Chondrocyte (in vitro differentiated cells): ENCODE measurements around the gene KIAA0513. TPM values are rescaled to one million over a fixed set of nuclear protein-coding genes. Genes with fewer than 3 reads are reported as not detected.

Experiments
- DNase-seq: peaks from one replicate; pipeline ENCODE4 v3.0.0; 2021; ENCODE audit warnings: mixed read lengths, low spot score
- H3K27ac Mint-ChIP-seq: one replicate; pipeline ENCODE4 v1.8.0; 2021; ENCODE audit warnings: mild to moderate bottlenecking, moderate library complexity, mixed read lengths; ENCODE audit not compliant: unreplicated experiment
- H3K27me3 Mint-ChIP-seq: 2 replicates; pipeline ENCODE4 v1.8.0; 2021; ENCODE audit warnings: low read depth, mixed read lengths
- H3K36me3 Mint-ChIP-seq: 2 replicates; pipeline ENCODE4 v1.8.0; 2021; ENCODE audit warnings: low read depth, mixed read lengths
- H3K4me1 Mint-ChIP-seq: 2 replicates; pipeline ENCODE4 v1.8.0; 2021; ENCODE audit warnings: low read depth, mild to moderate bottlenecking, mixed read lengths
- H3K4me3 Mint-ChIP-seq: one replicate; pipeline ENCODE4 v1.8.0; 2021; ENCODE audit warnings: mild to moderate bottlenecking, moderate library complexity, mixed read lengths; ENCODE audit not compliant: unreplicated experiment
- H3K9me3 Mint-ChIP-seq: 2 replicates; pipeline ENCODE4 v1.8.0; 2021; ENCODE audit warnings: low read depth, mixed read lengths
- CTCF ChIP-seq: fragments of 200-600 bp; sonication (generic); IDR thresholded peaks from 2 replicates; pipeline ENCODE4 v1.5.0; 2021; ENCODE audit warnings: antibody characterized with exemption, mild to moderate bottlenecking, moderate library complexity
- total RNA-seq: library from RNA; stranded (reverse); gene quantifications from 3 replicates; pipeline ENCODE4 v1.2.1, GENCODE V29; 2021

KIAA0513 gene
- total RNA-seq, 1 donor from 2014 or later: 11.6 TPM

- DNase-seq: no peak
- H3K4me1 Mint-ChIP-seq: peaks cover 18% of the 10 kb centered on the region
- H3K9me3 Mint-ChIP-seq: no peaks in the 10 kb centered on the region
- no peak overlapping the region for H3K27ac Mint-ChIP-seq
- TF ChIP-seq CTCF: no peak
- H3K36me3 Mint-ChIP-seq: peaks cover 6% of the 10 kb centered on the region
- H3K27me3 Mint-ChIP-seq: no peaks in the 10 kb centered on the region
- H3K4me3 Mint-ChIP-seq: no peak overlapping the region
These were observed 5.6 kb downstream of the KIAA0513 start for GRCh38 chr16:85033171-85033570.

- no peak for TF ChIP-seq CTCF
- Mint-ChIP-seq H3K27ac (no peak overlapping the region), H3K4me3 (no peak overlapping the region), H3K27me3 (no peaks in the 10 kb centered on the region), H3K9me3 (no peaks in the 10 kb centered on the region), H3K4me1 (peaks cover 3% of the 10 kb centered on the region), H3K36me3 (peaks cover 6% of the 10 kb centered on the region)
- DNase-seq: no peak
These were observed 7.2 kb downstream of the KIAA0513 start for GRCh38 chr16:85034591-85035433.

- H3K9me3 Mint-ChIP-seq: no peaks in the 10 kb centered on the region
- DNase-seq: no peak
- no peak overlapping the region for H3K4me3 Mint-ChIP-seq
- H3K36me3 Mint-ChIP-seq: peaks cover 6% of the 10 kb centered on the region
- H3K4me1 Mint-ChIP-seq: no peaks in the 10 kb centered on the region
- no peak for TF ChIP-seq CTCF
- no peak overlapping the region for H3K27ac Mint-ChIP-seq
- H3K27me3 Mint-ChIP-seq: no peaks in the 10 kb centered on the region
These were observed 8.8 kb downstream of the KIAA0513 start for GRCh38 chr16:85036236-85037049.

GRCh38 chr16:85037050-85037410 is 9.4 kb downstream of the KIAA0513 start:
- H3K4me1 Mint-ChIP-seq: no peaks in the 10 kb centered on the region
- no peak for TF ChIP-seq CTCF
- H3K36me3 Mint-ChIP-seq: peaks cover 3% of the 10 kb centered on the region
- no peaks in the 10 kb centered on the region for H3K9me3 Mint-ChIP-seq
- peak overlapping the region; percentile 62 for H3K27ac Mint-ChIP-seq
- DNase-seq: no peak
- no peaks in the 10 kb centered on the region for H3K27me3 Mint-ChIP-seq
- no peak overlapping the region for H3K4me3 Mint-ChIP-seq

GRCh38 chr16:85037721-85038120 is 10.1 kb downstream of the KIAA0513 start:
- no peak overlapping the region for H3K4me3 Mint-ChIP-seq

More at GRCh38 chr16:85037721-85038120, 10.1 kb downstream of the KIAA0513 start:
- no peak for DNase-seq
- H3K27me3 Mint-ChIP-seq: no peaks in the 10 kb centered on the region
- no peak overlapping the region for H3K27ac Mint-ChIP-seq
- TF ChIP-seq CTCF: no peak
- H3K4me1 Mint-ChIP-seq: no peaks in the 10 kb centered on the region
- peaks cover 3% of the 10 kb centered on the region for H3K36me3 Mint-ChIP-seq
- no peaks in the 10 kb centered on the region for H3K9me3 Mint-ChIP-seq
